ENCODE results near the gene RBMS1. TPM values are rescaled to one million over a fixed set of nuclear protein-coding genes. Genes with fewer than 3 reads are reported as not detected.

Gene RBMS1
- polyA plus RNA-seq, 2 of the 4 experiments (the other 2 are of a cell fraction) = 51.9 to 108 TPM

GRCh38 chr2:160402997-160403979, 90.3 kb downstream of the RBMS1 start:
- peak in 1 of 2 experiments; percentile 38 for DNase-seq (ENCODE audit: low read depth in 1 of 2, low spot score in 1 of 2)
- Histone ChIP-seq H3K27ac (peak overlapping the region; percentile 64 to 99), H3K4me1 (peaks cover 74% of the 10 kb centered on the region), H3K9me3 (no peaks in the 10 kb centered on the region), H3K4me3 (0 out of 3 replicates have a peak overlapping the region, but pooled peaks have one; percentile 7), H3K4me2 (peak overlapping the region; percentile 96)
- peak; percentile 13 for FAIRE-seq
- POLR2A ChIA-PET = interaction anchor here (0.8 to 1.4 kb wide), 2 partner anchors 12 to 567 kb away, joined by 3 to 4 read pairs; no protein-coding TSS in a partner anchor
- WGBS (ENCODE audit: missing lambda C conversion rate) = 5% methylated on average over 5 of the region's 5 CpGs
- TF ChIP-seq HDAC2 (IDR thresholded peaks at IDR 0.05) (no peak), PBX3 (IDR thresholded peaks at IDR 0.05) (no peak), NPAS2 (CRISPR knock-in tag; IDR thresholded peaks at IDR 0.05; ENCODE audit: borderline replicate concordance) (no peak), CHD4 (IDR thresholded peaks at IDR 0.05; ENCODE audit: borderline replicate concordance) (no peak), MAX (IDR thresholded peaks at IDR 0.05) (no peak), FOSL2 (IDR thresholded peaks at IDR 0.05) (no peak; the same call in 1 of the 2 replicates), FOSL2 (CRISPR knock-in tag; IDR thresholded peaks at IDR 0.05) (peak; percentile 69), RARB (CRISPR knock-in tag; IDR thresholded peaks at IDR 0.05) (no peak), POLR2AphosphoS2 (conservative IDR thresholded peaks at IDR 0.05; ENCODE audit: low read length) (no peak), E2F6 (IDR thresholded peaks at IDR 0.05; ENCODE audit: borderline replicate concordance, low read depth) (no peak), BHLHE40 (IDR thresholded peaks at IDR 0.05; ENCODE audit: low read depth, low read length) (peak; percentile 80), HOXA7 (CRISPR knock-in tag; IDR thresholded peaks at IDR 0.05) (no peak), SREBF2 (IDR thresholded peaks at IDR 0.05) (no peak), HES2 (IDR thresholded peaks at IDR 0.05) (no peak), FOXS1 (CRISPR knock-in tag; IDR thresholded peaks at IDR 0.05) (no peak)
- no peak; a peak in 1 of 6 replicates for ATAC-seq
- CTCF ChIA-PET = interaction anchor here (0.5 to 1.5 kb wide), 5 partner anchors 31 to 566 kb away, joined by 3 to 8 read pairs (median 4); no protein-coding TSS in a partner anchor

GRCh38 chr2:160402501-160402900, 91.1 kb downstream of the RBMS1 start:
- no peak for TF ChIP-seq RCOR1 (IDR thresholded peaks at IDR 0.05; ENCODE audit: low read depth, low read length)
- no peak for TF ChIP-seq BCL3 (IDR thresholded peaks at IDR 0.05)
- TF ChIP-seq RNF2 (IDR thresholded peaks at IDR 0.05; ENCODE audit: borderline replicate concordance, low read depth) = no peak
- no peak for TF ChIP-seq FOSL2 (IDR thresholded peaks at IDR 0.05)
- no peak for TF ChIP-seq FOSL2 (CRISPR knock-in tag; IDR thresholded peaks at IDR 0.05)
- Histone ChIP-seq H3K27ac (peak overlapping the region; percentile 64 to 99), H3K4me3 (0 out of 3 replicates have a peak overlapping the region, but pooled peaks have one; percentile 1), H3K9me3 (no peaks in the 10 kb centered on the region), H3K4me2 (peak overlapping the region; percentile 96), H3K4me1 (peaks cover 80% of the 10 kb centered on the region)
- ATAC-seq = no peak
- ChIA-PET CTCF (interaction anchor here (1.5 kb wide), 2 partner anchors 49 to 567 kb away, joined by 3 to 8 read pairs; no protein-coding TSS in a partner anchor), POLR2A (no interaction called here)
- 46% methylated on average over 1 of the region's 1 CpG for WGBS (ENCODE audit: missing lambda C conversion rate)
- no peak for DNase-seq (ENCODE audit: low read depth in 1 of 2, low spot score in 1 of 2)
- FAIRE-seq = no peak

- POLR2A ChIA-PET = no interaction called here
Measured at GRCh38 chr2:160401895-160402294, 91.7 kb downstream of the RBMS1 start.

More at GRCh38 chr2:160401895-160402294, 91.7 kb downstream of the RBMS1 start:
- H3K9me3 ChIP-seq = no peaks in the 10 kb centered on the region
- DNase-seq (ENCODE audit: low read depth in 1 of 2, low spot score in 1 of 2) = no peak
- no peak for FAIRE-seq
- 87% methylated on average over 4 of the region's 4 CpGs for WGBS (ENCODE audit: missing lambda C conversion rate)
- peak overlapping the region; percentile 96 for H3K4me2 ChIP-seq
- TF ChIP-seq POLR2A (IDR thresholded peaks at IDR 0.05; ENCODE audit: low read length) (no peak), RCOR1 (IDR thresholded peaks at IDR 0.05; ENCODE audit: low read depth, low read length) (no peak)
- CTCF ChIA-PET = no interaction called here
- peak overlapping the region; percentile 64 to 99 for H3K27ac ChIP-seq
- ATAC-seq = no peak
- H3K4me1 ChIP-seq = peaks cover 86% of the 10 kb centered on the region
- no peak overlapping the region; the same call in 2 of the 3 replicates for H3K4me3 ChIP-seq
